GM12872 (cell line): ENCODE measurements around the gene COL26A1.

Experiments used
- TF ChIP-seq, protein P1 (sequence below): IDR thresholded peaks from 3 replicates; pipeline ENCODE4 v1.5.1; 2011; ENCODE audit warnings: low read depth, mild to moderate bottlenecking, low read length, moderate library complexity; ENCODE audit not compliant: insufficient read depth

COL26A1 gene

DNA sequence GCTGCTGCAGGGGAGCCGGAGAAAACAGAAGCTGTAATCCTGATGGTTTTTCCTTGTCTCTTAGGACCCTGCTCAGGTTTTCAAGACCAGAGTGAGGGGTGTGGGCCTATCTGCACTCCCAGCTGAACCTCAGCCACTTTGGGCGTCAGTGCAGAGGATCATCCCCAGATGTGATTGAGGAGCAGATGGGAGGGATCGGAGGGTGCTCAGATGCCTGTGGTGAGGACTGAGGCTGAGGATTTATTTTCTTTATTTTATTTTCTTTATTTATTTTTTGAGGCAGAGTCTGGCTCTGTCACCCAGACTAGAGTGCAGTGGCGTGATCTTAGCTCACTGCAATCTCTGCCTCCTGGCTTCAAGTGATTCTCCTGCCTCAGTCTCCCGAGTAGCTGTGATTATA lies 13.9 kb downstream of the COL26A1 start:
- TF ChIP-seq, protein P1, sequence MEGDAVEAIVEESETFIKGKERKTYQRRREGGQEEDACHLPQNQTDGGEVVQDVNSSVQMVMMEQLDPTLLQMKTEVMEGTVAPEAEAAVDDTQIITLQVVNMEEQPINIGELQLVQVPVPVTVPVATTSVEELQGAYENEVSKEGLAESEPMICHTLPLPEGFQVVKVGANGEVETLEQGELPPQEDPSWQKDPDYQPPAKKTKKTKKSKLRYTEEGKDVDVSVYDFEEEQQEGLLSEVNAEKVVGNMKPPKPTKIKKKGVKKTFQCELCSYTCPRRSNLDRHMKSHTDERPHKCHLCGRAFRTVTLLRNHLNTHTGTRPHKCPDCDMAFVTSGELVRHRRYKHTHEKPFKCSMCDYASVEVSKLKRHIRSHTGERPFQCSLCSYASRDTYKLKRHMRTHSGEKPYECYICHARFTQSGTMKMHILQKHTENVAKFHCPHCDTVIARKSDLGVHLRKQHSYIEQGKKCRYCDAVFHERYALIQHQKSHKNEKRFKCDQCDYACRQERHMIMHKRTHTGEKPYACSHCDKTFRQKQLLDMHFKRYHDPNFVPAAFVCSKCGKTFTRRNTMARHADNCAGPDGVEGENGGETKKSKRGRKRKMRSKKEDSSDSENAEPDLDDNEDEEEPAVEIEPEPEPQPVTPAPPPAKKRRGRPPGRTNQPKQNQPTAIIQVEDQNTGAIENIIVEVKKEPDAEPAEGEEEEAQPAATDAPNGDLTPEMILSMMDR, result no peak

DNA sequence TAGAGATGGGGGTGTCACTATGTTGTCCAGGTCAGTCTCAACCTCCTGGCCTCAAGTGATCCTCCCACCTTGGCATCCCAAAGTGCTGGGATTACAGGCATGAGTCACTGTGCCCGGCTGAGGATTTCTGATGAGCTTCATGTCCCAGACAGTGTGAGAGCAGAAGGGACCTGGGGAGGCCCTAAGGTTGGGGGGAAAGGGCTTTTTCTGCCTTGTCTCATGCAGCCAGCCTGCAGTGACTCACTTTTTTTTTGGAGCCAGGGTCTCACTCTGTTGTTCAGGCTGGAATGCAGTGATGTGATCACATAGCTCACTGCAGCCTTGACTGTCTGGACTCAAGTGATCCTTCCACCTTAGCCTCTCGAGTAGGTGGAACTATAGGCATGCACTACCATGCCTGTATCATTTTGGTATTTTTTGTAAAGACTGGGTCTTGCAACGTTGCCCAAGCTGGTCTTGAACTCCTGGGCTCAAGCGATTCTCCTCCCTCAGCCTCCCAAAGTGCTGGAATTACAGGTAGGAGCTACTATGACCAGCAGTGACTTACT lies 14.6 kb downstream of the COL26A1 start:
- TF ChIP-seq, protein P1, result no peak

DNA sequence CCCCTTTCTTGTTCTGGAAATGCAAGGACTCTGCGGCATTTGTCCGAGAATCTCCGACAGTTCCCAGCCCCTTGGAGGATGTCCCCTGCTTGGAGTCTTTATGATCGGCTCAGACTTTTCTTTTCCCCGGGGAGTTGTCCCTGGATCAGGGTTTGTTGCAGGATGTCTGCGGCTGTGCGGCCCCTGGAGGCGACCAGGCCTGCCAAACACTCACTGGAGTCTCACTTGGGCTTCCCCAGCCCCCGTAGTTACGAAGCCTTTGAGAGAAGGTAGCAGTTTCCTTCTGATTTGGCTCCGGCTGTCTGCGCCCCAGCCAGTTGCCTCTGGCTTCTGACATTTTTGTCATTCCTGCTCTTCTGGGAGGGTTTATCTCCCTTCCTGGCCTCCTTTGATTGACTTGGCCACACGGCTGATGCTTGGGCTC lies 16.1 kb downstream of the COL26A1 start:
- TF ChIP-seq, protein P1, result no peak

DNA sequence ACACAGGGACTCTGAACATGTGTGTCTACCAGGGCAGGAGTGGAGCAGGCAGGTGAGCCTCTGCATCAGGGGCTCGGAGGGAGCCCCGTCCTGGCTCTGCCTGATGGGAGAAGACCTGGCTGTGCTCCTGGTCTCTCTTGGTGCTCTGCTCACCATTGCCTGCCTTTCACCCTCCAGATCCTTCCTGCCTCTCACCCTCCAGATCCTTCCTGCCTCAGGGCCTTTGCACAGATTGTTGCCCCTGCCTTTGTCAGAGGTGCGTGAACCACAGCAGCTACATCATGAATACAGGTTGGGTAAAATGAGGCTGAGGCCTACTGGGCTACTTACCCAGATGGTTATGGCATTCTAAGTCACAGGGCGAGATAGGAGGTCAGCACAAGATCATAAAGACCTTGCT lies 16.6 kb downstream of the COL26A1 start:
- TF ChIP-seq, protein P1, result no peak

DNA sequence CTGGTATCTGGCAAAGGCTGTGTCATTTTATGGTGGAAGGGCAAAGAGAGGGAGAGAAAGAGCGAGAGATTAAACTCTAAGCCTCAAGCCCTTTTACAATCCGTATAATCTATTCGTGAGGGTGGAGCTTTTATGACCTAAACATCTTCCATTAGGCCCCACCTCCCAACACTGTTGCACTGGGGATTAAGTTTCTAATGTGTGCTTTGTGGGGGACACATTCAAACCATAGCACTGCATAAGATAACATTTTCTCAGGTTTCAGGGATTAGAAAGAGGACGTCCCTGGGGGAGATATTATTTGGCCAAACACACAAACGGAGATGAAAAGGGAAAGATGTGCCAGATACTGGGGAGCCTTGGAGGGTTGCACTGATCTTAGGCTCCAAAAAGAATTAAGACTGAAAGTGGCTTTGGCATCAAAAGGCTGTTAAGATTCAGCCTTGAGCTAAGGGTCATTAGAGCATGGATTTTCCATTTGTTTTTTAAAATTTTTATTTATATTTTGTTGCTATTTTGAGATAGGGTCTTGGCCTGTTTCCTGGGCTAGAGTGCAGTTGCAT lies 19.0 kb downstream of the COL26A1 start:
- TF ChIP-seq, protein P1, result no peak

DNA sequence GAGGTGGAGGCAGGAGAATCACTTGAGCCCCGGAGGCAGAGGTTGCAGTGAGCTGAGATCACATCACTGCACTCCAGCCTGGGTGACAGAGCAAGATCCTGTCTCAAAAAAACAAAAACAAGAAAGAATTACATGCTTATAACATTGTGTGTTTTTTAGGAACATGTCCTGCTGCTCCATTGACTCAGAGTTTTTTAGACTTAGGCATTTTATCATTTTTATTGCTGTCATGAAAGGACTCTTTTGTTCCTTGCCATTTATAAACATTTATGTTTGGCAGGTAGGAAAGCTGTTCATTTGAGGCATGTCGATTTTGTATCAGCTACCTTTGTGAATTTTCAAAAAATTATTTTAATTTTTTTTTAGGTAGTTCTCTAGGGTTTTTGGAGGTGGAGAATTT lies 20.3 kb downstream of the COL26A1 start:
- TF ChIP-seq, protein P1, result no peak

DNA sequence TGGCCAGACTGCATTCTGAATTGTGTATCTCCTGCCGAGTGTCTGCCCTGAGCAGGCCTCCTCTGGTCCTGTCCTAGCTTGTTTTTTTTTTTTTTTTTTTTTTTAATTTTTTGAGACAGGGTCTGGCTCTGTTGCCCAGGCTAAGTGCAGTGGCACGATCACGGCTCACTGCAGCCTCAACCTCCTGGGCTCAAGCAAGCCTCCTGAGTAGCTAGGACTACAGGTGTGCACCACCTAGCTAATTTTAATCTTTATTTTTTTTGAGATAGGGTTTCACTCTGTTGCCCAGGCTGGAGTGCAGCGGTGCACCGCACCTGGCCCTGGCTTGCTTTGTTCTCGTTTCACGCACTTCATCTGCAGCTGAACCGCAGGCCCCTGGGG lies 23.5 kb downstream of the COL26A1 start:
- TF ChIP-seq, protein P1, result no peak
